Mammary epithelial cell (primary cell): ENCODE data around the gene TP63.

Source experiments
- EZH2 ChIP-seq: IDR thresholded peaks from 2 replicates; pipeline ENCODE4 v1.6.1; 2012; ENCODE audit warnings: low read length, inconsistent platforms, borderline replicate concordance
- TF ChIP-seq, protein P1 (sequence below), 2 donors: IDR thresholded peaks in 1 of 2; conservative IDR thresholded peaks in 1 of 2; 2 replicates each; pipeline ENCODE4 v1.5.1; 2011 to 2012; ENCODE audit warnings: inconsistent platforms in 2 of 2, low read length in 2 of 2, mild to moderate bottlenecking in 2 of 2, control low read depth in 1 of 2, low read depth in 1 of 2; ENCODE audit not compliant: insufficient read depth in 1 of 2; ENCODE audit errors: extremely low read depth in 1 of 2

DNA sequence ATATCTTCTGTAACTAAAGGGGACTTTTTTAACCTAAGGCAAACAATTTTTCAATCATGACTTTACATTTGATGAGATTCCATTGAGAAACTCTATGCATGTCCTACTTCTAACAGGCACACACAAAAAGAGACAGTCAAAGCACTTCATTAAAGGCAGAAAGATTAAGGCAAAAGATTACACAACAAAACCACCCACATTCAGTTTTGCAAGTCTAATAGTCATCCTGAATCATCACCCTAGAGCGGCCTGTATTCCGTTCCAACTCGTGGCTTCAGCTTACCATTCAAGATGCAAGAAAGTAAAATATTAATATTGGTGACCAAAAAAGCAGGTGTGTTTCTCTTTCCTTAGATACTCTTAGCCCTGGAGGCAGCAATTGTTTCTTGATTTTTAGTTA is 283.6 kb downstream of the TP63 start:
- TF ChIP-seq, protein P1, sequence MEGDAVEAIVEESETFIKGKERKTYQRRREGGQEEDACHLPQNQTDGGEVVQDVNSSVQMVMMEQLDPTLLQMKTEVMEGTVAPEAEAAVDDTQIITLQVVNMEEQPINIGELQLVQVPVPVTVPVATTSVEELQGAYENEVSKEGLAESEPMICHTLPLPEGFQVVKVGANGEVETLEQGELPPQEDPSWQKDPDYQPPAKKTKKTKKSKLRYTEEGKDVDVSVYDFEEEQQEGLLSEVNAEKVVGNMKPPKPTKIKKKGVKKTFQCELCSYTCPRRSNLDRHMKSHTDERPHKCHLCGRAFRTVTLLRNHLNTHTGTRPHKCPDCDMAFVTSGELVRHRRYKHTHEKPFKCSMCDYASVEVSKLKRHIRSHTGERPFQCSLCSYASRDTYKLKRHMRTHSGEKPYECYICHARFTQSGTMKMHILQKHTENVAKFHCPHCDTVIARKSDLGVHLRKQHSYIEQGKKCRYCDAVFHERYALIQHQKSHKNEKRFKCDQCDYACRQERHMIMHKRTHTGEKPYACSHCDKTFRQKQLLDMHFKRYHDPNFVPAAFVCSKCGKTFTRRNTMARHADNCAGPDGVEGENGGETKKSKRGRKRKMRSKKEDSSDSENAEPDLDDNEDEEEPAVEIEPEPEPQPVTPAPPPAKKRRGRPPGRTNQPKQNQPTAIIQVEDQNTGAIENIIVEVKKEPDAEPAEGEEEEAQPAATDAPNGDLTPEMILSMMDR (conservative IDR thresholded peaks at IDR 0.05 in 1 of 2, IDR thresholded peaks at IDR 0.05 in 1 of 2; ENCODE audit: extremely low read depth in 1 of 2, insufficient read depth in 1 of 2, low read depth in 1 of 2, low read length in 2 of 2) = no peak
- TF ChIP-seq EZH2 = no peak
